ENCODE measurements around the gene CLCN6.

The CLCN6 gene

GRCh38 chr1:11856698-11857097, 50.7 kb downstream of the CLCN6 start:
- no peak for DNase-seq (ENCODE audit: low read depth)

- DNase-seq (ENCODE audit: low read depth), result no peak
Observed at GRCh38 chr1:11857164-11857851, 51.3 kb downstream of the CLCN6 start.

DNA sequence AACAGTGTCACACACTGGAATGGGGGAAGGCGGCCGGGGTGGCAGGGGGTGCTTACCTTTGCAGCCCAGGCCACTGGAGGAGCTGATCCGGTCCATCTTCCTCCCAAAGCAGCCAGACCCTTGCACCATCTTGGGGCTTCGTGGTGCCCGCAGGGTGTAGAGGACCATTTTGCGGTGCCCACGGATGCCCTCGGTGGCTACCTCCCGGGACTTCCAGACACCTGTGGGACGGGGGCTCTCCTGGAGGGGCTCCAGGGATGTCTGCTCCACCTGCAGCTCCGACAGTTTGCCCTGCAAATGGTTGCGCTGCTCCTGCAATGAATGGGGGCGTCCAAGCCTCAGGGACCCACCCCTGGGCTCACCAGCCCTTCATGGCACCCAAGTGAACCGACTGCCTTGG, 52.2 kb downstream of the CLCN6 start:
- no peak for DNase-seq (ENCODE audit: low read depth)

- no peak for DNase-seq (ENCODE audit: low read depth)
Observed at GRCh38 chr1:11858613-11858967, 52.6 kb downstream of the CLCN6 start, which contains the start of gene NPPB. NPPB (minus strand) TSS chr1:11858945; CDS start chr1:11858833, 112 bp downstream.

DNA sequence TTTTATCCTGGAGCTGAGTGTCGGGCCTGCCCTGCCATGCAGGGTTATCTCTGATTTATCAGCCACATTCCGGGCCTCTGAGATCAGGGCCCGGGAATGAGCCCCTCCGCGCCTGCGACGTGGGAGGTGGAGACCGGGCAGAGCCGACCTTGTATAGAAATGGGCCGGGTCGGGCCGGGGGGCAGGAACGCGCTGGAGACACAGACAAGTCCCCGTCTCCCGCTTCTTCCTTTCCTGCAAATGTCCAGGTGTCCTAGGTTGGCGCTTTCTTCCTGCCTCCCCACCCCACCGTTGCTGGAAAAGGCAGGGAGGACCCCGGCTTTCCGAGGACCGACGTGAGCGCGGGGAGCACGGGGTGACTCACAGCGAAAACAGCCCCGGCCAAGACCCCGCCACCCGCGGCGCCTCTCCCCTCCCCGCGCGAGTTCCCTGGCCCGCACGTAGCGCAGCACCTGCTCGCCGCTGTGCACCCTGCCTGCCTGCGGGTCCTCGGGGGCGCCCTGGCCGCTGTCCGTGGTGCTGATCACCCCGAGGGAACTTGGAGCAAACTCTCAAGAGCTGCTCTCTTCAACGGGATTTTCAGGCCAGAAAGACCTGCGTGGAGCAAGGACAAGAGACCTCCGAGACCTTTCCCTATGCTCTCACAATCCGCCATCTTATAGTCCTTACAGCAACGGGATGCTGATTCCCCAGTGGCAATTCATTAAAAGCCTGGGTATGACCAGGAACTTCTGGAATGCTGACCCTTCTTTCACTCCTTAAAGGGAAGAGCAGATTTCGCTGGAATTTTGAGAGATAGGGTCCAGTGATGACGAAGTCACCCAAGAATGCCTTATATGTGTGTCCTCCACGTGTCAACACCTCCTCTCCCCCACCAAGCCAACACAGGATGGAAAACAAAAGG, 53.2 kb downstream of the CLCN6 start:
- DNase-seq (ENCODE audit: low read depth), result peak; percentile 40

DNA sequence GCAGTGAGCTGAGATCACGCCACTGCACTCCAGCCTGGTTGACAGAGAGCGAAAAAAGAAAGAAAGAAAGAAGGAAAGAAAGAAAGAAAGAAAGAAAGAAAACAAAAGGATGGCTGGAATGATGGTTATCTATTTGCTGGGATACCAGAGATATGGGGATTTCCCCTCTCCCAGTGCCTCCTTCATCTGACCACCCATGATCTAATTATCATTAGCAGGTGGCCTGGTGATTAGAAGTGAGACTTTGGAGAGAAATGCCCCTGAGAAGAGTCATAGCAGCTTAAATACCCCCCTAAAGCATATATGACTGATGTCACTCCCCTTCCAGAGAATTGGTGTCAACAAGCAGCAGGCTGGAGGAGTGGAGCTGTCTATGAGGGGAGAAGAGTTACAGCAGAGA, 54.1 kb downstream of the CLCN6 start:
- no peak for DNase-seq (ENCODE audit: low read depth)

- DNase-seq (ENCODE audit: low read depth), result no peak
Observed at GRCh38 chr1:11860587-11860986, 54.6 kb downstream of the CLCN6 start.

DNA sequence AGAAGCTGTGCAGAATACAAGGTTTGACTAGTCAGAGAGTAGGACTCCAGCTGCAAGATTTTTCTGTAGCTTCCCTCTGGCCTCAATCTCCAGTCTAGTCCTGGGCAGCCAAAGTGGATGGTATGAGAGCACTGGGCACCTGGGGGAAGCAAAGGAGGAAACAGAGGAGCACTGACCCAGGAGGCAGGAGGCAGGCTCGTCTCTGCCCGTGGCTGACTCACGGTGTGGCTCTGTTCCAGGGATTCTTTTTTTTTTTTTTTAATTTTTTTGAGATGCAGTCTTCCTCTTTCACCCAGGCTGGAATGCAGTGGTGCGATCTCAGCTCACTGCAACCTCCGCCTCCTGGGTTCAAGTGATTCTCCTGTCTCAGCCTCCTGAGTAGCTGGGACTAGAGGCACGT, 56.9 kb downstream of the CLCN6 start:
- no peak for DNase-seq (ENCODE audit: low read depth)

DNA sequence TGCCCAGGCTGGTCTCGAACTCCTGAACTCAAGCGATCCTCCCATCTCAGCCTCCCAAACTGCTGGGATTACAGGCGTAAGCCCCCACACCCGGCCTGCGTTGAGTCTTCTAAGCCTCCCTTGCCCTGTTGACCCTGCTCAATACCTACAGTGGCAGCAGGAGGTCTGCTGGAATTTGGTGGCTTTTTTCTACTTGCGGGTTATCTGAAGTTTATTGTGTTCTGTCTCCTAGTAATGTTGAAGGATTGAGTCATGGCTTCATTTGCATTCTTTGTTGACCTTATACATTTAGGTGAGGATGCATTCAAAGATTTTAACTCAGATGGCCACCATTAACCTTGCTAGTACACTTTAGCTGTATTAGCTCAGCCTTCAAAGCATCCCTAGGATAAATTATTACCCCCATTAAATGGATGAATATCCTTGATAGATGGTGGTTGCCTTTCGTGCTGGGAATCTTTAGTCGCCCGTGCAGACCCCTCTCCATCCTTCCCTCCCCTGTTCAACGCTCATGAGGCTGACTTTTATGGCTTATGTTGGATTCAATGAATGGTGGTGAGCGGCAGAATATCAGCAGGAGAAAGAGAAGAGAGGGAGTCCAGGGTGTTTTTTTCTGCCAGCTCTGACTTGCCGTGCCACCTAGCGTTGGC, 62.5 kb downstream of the CLCN6 start:
- no peak for DNase-seq (ENCODE audit: low read depth)

DNA sequence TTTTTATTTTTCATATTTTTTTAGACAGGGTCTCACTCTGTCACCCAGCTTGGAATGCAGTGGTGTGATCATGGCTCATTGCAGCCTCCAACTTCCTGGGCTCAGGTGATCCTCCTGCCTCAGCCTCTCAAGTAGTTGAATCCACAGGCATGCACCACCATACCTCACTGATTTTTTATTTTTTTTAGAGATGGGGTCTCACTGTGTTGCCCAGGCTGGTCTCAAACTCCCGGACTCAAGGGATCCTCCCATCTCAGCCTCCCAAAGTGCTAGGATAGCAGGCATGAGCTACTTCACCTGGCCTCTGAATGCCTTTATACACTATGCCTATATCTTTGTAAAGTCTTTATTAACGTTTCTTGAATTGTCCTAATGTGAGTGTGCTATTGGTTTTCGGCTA, 63.1 kb downstream of the CLCN6 start:
- DNase-seq (ENCODE audit: low read depth), result no peak

- DNase-seq (ENCODE audit: low read depth), result no peak
Observed at GRCh38 chr1:11869650-11870207, 63.7 kb downstream of the CLCN6 start.

GRCh38 chr1:11872545-11872944, 66.6 kb downstream of the CLCN6 start:
- no peak for DNase-seq (ENCODE audit: low read depth)

GRCh38 chr1:11873395-11874257, 67.6 kb downstream of the CLCN6 start:
- no peak for DNase-seq (ENCODE audit: low read depth)

DNA sequence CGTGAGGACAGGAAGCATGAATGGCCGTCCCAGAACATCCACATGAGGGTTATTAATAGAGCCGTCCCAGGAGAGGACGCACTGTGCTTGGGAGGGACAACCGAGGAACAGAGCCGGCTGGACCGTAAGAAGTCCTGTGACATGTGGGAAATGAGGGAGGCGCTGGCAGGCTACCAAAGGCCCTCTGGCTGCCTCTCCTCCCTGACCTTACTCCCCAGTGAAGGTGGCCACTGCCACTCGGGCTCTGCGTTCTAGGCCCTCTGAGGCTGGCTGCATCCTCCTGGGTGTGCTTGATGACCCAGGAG, 68.2 kb downstream of the CLCN6 start:
- DNase-seq (ENCODE audit: low read depth), result no peak

- no peak for DNase-seq (ENCODE audit: low read depth)
Observed at GRCh38 chr1:11874624-11875023, 68.6 kb downstream of the CLCN6 start.

DNA sequence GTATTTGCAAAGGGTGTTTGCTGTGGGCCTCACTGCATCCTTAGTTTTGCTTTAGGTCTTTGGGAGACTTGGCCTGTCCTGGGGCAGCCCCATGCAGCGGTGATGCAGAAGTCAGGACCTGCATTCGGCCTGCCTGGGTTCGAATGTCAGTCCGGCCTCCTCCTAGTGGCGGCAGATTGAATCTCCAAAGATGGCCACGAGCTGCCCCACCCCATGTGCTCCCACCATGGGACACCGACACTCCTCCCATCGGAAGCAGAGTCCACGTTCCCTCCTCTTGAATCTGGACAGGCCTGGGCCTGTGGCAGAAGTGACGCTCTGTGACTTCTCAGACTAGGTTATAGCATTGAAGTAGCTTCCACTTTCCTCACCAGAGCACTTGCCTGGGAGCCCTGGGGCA, 69.1 kb downstream of the CLCN6 start:
- DNase-seq (ENCODE audit: low read depth), result no peak

DNA sequence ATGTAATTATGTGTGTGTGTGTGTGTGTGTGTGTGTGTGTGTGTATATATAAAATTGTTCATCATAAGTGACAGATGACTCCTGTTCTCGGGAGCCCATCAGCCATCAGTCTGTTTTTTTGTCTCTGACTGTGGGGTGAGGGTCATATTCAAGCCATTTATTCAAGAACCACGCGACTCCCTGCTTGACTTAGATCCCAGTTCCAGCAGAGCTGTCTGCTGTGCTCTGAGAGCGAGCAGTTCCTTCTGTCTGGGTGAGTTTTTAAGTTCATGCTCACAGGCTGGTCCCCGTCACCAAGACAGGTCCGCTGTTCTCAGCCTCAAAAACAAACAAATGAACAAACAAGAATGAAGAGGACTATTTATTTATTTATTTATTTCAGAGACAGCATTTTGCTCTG, 71.1 kb downstream of the CLCN6 start:
- DNase-seq (ENCODE audit: low read depth), result no peak

DNA sequence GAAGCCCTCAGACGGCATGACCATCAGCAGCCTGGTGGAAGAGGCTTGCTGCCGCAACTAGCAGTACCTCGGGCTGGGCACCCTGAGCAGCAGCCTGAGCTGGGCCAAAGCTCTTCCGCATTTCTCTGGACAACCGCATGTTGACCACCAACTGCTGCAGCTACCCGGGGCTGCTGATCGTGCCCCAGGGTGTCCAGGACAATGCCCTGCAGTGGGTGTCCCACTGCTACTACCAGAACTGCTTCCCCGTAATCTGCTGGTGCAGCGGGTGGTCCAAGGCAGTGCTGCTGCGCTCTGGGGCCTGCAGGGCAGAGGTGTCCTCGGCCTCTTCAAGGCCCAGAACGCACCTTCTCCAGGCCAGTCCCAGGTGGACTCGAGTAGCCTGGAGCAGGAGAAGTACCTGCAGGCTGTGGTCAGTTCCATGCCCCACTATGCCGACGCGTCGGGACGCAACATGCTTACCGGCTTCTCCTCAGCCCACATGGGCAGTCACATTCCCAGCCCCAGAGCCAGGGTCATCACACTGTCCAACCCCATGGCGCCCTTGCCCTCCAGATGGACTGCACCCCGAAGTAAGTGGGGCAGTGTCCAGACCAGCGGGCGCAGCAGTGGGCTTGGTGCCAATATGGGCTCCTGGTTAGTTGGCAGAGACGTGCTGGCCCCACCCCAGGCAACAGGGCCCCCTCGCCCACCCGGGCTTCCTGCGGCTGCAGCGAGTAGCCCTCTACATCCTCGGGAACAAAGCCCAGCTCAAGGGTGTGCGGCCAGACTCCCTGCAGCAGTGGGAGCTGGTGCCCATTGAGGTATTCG, 72.3 kb downstream of the CLCN6 start:
- no peak for DNase-seq (ENCODE audit: low read depth)

GRCh38 chr1:11878891-11879190, 72.8 kb downstream of the CLCN6 start:
- no peak for DNase-seq (ENCODE audit: low read depth)

- no peak for DNase-seq (ENCODE audit: low read depth)
Observed at GRCh38 chr1:11879311-11880180, 73.6 kb downstream of the CLCN6 start.

Measured in stimulated activated CD8-positive, alpha-beta memory T cell treated with anti-CD3 and anti-CD28 coated beads, Interleukin-12 subunit alpha, Interleukin-12 subunit beta, amount 100 ng/mL, for 1 hour (primary cell).